ENCODE results near the gene CLBA1.
A peak's percentile ranks its signal among the peaks of the same experiment; 100 is the strongest.
"Not testable (repeated sequence)": the region's sequence is repeated elsewhere in the genome, so short reads cannot be mapped to it uniquely, and the experiment has no call there.

The CLBA1 gene

DNA sequence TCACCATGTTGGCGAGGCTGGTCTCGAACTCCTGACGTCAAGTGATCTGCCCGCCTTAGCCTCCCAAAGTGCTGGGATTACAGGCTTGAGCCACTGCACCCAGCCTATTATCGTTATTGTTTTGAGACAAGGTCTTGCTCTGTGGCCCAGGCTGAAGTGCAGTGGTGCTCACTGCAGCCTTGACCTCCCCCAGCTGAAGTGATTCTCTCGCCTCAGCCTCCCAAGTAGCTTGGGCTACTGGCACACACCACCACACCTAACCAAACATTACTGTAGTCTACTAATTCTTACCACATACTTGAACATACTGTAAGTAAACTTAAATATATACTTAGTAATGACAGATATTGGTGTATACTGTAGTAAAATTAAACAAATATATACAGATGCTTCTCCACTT lies 39.8 kb downstream of the CLBA1 start:
- peak overlapping the region; percentile 87 for H3K27ac Mint-ChIP-seq
- no peak for DNase-seq
- no peak overlapping the region for H3K4me3 Mint-ChIP-seq
- peaks cover 53% of the 10 kb centered on the region for H3K4me1 Mint-ChIP-seq
- ATAC-seq = no peak
- H3K36me3 Mint-ChIP-seq (ENCODE audit: low read depth) = peaks cover 4% of the 10 kb centered on the region
- H3K27me3 Mint-ChIP-seq = no peaks in the 10 kb centered on the region
- no peaks in the 10 kb centered on the region for H3K9me3 Mint-ChIP-seq

DNA sequence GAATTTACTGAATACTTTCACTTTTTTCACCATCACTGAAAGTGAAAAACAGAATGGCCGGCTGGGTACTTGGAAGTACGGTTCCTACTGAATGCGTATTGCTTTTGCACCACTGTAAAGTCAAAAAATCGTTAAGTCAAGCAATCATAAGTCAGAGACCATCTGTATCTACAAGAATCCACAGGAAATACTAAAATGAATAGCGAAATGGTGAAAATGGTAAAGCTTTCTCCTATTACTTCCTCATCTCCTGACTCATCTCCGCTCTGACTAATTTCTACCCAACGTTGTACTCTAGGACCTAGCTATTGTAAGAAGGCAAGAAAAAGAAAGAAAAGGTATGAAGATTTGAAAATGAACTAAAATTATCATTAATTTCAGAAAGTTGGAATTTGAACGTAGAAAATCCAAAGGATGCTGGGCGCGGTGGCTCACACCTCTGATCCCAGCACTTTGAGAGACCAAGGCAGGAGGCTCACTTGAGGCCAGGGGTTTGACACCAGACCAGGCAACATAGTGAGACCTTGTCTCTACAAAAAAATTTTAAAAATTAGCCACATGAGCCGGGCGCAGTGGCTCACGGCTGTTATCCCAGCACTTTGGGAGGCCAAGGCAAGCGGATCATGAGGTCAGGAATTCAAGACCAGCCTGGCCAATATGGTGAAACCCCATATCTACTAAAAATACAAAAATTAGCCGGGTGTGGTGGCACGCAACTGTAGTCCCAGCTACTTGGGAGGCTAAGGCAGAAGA lies 40.6 kb downstream of the CLBA1 start:
- Mint-ChIP-seq H3K27ac (peak overlapping the region; percentile 87), H3K4me1 (peaks cover 53% of the 10 kb centered on the region), H3K27me3 (no peaks in the 10 kb centered on the region), H3K9me3 (no peaks in the 10 kb centered on the region), H3K36me3 (ENCODE audit: low read depth) (peaks cover 4% of the 10 kb centered on the region), H3K4me3 (no peak overlapping the region)
- ATAC-seq (peak; percentile 47), DNase-seq (no peak)

DNA sequence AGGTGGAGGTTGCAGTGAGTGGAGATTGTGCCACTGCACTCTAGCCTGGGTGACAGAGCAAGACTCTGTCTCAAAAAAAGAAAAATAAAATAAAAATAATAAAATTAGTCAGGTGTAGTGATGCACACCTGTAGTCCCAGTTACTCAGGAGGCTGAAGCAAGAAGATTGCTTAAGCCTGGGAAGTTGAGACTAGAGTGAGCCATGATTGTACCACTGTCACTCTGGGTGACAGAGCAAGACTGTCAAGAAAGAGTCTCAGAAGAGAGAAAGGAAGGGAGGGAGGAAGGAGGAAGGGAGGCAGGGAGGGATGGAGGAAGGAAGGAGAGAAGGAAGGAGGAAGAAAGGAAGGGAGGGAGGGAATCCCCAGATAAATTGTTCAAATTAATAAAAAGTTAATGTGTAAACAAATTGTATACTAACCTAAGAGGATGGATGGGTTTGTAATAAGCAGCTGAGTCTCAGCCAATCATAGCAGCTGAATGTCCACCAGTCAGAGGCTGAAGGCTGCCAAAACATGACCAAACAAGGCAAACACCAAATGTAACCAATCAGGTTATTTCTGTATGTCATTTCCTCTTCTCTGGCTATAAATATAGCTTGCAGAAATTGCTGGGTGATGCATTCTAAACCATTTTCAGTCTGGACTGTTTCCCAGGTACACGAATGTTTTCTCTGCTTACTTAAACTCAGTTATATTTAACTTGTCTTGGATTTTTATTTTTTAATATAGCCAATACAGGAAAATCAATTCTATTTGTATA lies 41.4 kb downstream of the CLBA1 start:
- peaks cover 49% of the 10 kb centered on the region for H3K4me1 Mint-ChIP-seq
- H3K36me3 Mint-ChIP-seq (ENCODE audit: low read depth) = no peaks in the 10 kb centered on the region
- no peak for ATAC-seq
- DNase-seq = no peak
- H3K27me3 Mint-ChIP-seq = no peaks in the 10 kb centered on the region
- H3K9me3 Mint-ChIP-seq = no peaks in the 10 kb centered on the region
- H3K27ac Mint-ChIP-seq = peak overlapping the region; percentile 35
- H3K4me3 Mint-ChIP-seq = no peak overlapping the region

DNA sequence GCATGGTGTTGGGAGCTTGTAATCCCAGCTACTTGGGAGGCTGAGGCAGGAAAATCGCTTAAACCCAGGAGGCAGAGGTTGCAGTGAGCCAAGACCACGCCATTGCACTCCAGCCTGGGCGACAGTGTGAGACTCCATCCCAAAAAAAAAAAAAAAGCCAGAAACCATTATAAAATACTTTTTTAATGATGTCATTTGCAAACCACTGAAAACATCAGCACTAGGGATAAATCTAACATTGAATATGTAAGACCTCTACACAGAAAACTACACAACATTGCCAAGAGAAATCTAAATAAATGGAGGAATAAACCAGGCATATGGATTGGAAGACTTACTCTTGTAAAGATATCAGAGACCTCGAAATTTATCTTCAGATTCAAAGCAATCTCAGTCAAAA lies 42.1 kb downstream of the CLBA1 start:
- not testable (repeated sequence) for DNase-seq; H3K27ac Mint-ChIP-seq; H3K9me3 Mint-ChIP-seq; H3K4me3 Mint-ChIP-seq; H3K36me3 Mint-ChIP-seq (ENCODE audit: low read depth); ATAC-seq; H3K27me3 Mint-ChIP-seq
- peaks cover 49% of the 10 kb centered on the region for H3K4me1 Mint-ChIP-seq

DNA sequence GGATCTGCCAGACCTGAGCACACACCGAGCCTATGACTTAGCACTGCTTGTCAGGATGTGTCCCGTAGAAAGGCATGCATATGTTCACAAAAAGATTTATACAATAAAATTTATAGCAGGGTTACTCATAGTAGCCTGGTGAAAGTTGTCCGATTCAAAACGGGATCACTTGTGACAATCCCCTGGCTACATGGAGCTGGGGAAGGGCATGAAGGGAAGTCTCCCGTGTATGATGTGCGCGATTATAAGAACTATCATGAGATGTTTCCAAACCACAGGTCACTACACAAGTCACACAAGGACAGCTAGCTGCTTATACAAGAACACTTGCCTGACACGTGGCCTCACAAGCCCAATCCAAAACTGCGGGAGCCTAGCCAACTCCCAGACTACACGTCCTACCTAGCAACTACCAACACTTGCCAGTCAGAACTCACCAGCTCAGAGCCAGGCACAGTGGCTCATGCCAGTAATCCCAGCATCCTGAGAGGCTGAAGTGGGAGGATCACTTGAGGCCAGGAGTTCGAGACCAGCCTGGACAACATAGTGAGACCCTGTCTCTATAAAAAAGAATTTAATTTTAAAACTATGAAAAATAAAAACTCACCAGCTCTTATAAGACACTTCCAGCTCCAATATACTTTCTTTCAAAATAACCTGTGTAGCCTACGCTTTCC lies 42.8 kb downstream of the CLBA1 start:
- Mint-ChIP-seq H3K9me3 (peaks cover under 1% of the 10 kb centered on the region), H3K4me1 (peaks cover 48% of the 10 kb centered on the region), H3K36me3 (ENCODE audit: low read depth) (no peaks in the 10 kb centered on the region), H3K27ac (no peak overlapping the region), H3K27me3 (no peaks in the 10 kb centered on the region), H3K4me3 (no peak overlapping the region)
- ATAC-seq = no peak
- DNase-seq = no peak

DNA sequence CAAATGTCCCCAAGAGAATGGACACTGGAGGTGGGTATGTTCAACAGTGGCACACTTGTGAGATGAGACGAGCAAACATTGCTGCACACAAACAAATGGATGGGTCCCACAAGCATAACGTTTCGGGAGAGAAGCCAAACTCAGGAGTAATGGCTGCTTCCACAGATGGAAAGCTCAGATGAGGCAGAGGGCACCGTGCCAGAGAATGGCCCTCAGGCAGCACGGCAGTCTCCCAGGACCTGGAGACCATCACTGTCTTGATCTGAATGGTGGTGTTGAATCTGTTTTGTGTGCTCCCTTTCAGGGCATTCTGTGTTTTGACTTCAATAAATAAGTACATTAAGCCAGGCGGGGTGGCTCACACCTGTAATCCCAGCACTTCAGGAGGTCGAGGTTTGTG lies 43.8 kb downstream of the CLBA1 start:
- Mint-ChIP-seq H3K4me3 (no peak overlapping the region), H3K27ac (no peak overlapping the region), H3K9me3 (peaks cover 4% of the 10 kb centered on the region), H3K27me3 (no peaks in the 10 kb centered on the region), H3K4me1 (peaks cover 44% of the 10 kb centered on the region), H3K36me3 (ENCODE audit: low read depth) (no peaks in the 10 kb centered on the region)
- ATAC-seq (no peak), DNase-seq (no peak)

DNA sequence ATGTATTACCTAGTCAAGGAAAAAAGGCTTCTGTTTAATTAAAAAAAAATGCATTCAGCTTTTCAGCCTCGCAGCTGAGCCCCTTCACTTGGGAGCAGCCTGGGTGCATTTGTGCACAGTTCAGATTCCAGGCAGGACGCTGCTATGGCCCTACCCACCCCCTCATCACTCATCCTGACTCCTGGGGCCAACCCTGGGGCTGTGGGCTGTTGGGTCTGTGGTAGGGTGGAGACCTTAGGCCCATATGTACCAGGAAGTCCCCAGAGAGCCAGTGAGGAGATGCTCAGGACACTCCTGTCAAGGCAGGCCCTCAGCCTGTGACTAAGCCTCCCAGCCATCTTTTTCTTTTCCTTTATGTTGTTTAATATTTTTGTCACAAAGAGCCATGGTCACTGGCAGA lies 44.6 kb downstream of the CLBA1 start:
- Mint-ChIP-seq H3K4me1 (peaks cover 37% of the 10 kb centered on the region), H3K27me3 (no peaks in the 10 kb centered on the region), H3K4me3 (no peak overlapping the region), H3K36me3 (ENCODE audit: low read depth) (no peaks in the 10 kb centered on the region), H3K9me3 (peaks cover 4% of the 10 kb centered on the region), H3K27ac (no peak overlapping the region)
- DNase-seq (no peak), ATAC-seq (no peak)

DNA sequence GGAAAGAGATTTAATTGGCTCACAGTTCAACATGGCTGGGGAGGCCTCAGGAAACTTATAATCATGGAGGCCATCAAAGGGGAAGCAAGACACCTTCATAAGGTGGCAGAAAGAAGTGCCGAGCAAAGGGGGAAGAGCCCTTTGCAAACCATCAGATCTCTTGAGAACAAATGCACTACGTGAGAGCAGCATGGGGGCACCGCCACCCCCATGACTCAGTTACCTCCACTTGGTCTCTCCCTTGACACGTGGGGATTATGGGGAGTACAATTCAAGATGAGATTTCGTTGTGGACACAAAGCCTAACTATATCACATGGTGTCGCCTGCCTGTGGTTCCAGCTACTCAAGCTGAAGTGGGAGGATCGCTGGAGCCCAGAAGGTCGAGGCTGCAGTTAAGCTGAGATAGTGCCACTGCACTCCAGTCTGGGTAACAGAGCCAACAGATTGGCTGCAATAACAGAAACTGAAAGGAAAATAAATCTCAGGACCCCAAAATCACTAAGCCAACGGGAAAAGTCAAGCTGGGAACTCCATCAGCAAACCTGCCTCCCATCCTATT lies 45.3 kb downstream of the CLBA1 start:
- ATAC-seq (no peak), DNase-seq (no peak)
- Mint-ChIP-seq H3K27me3 (no peaks in the 10 kb centered on the region), H3K4me3 (no peak overlapping the region), H3K27ac (no peak overlapping the region), H3K4me1 (peaks cover 30% of the 10 kb centered on the region), H3K9me3 (peaks cover 4% of the 10 kb centered on the region), H3K36me3 (ENCODE audit: low read depth) (no peaks in the 10 kb centered on the region)

DNA sequence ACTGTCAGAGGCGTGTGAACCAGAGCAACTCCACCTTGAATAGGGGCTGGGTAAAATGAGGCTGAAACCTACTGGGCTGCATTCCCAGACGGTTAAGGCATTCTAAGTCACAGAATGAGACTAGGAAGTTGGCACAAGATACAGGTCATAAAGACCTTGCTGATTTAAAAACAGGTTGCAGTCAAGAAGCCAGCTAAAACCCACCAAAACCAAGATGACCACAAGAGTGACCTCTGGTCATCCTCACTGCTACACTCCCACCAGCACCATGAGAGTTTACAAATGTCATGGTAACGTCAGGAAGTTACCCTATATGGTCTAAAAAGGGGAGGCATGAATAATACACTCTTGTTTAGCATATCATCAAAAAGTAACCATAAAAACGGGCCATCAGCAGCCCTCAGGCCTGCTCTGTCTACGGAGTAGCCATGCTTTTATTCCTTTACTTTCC lies 46.9 kb downstream of the CLBA1 start:
- not testable (repeated sequence) for H3K36me3 Mint-ChIP-seq (ENCODE audit: low read depth); ATAC-seq; DNase-seq; H3K9me3 Mint-ChIP-seq; H3K27ac Mint-ChIP-seq; H3K27me3 Mint-ChIP-seq
- peak overlapping the region; percentile 72 for H3K4me3 Mint-ChIP-seq
- peaks cover 17% of the 10 kb centered on the region for H3K4me1 Mint-ChIP-seq

DNA sequence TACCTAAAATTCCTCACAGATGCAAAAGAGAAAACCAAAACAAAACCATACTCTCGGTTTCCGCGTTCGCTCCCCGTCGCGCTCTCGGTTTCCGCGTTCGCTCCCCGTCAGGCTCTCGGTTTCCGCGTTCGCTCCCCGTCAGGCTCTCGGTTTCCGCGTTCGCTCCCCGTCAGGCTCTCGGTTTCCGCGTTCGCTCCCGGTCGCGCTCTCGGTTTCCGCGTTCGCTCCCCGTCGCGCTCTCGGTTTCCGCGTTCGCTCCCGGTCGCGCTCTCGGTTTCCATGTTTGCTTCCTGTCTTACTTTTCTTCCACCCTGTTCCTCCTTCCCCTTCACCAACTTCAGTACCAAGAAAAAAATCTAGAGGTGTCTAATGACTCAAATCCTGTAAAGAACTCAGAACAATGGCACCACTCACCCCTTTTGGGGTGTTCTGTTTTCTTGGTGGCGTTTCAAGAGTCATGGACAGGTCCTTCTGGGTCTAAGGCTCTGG lies 47.9 kb downstream of the CLBA1 start:
- not testable (repeated sequence) for H3K36me3 Mint-ChIP-seq (ENCODE audit: low read depth); H3K9me3 Mint-ChIP-seq; H3K27me3 Mint-ChIP-seq; ATAC-seq; DNase-seq
- H3K4me1 Mint-ChIP-seq = peaks cover 17% of the 10 kb centered on the region
- H3K4me3 Mint-ChIP-seq = peak overlapping the region; percentile 72
- H3K27ac Mint-ChIP-seq = peak overlapping the region; percentile 59

DNA sequence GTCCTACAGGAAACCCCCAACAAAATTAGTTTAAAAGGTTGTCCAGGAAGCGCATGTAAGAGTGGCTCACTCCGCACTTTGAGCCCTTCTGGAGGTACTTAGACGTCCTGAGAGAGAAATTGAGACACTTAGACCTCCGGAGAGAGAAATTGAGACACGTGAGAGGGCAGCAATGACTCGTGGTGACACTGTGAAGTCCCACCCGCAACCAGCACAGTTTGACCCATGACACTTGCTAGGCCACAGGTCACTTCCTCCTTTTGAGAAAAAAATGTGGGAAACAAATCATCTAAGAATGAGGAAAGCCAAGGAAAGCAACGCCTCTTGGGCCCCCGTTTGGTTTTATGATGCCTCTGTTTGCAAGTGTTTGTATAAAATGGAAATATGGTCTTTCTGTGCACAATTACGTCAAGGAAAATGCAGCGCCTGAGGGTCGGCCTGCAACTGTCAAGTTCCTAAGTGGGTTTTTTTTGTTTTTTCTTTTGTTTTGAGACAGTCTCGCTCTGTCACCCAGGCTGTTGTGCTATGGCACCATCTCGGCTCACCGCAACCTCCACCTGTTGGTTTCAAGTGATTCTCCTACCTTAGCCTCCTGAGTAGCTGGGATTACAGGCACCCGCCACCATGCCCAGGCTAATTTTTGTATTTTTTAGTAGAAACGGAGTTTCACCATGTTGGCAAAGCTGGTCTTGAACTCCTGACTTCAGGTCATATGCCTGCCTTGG lies 48.9 kb downstream of the CLBA1 start:
- DNase-seq (no peak), ATAC-seq (no peak)
- peaks cover 4% of the 10 kb centered on the region for H3K9me3 Mint-ChIP-seq
- H3K27me3 Mint-ChIP-seq = no peaks in the 10 kb centered on the region
- no peak overlapping the region for H3K27ac Mint-ChIP-seq
- peak overlapping the region; percentile 72 for H3K4me3 Mint-ChIP-seq
- H3K36me3 Mint-ChIP-seq (ENCODE audit: low read depth) = no peaks in the 10 kb centered on the region
- H3K4me1 Mint-ChIP-seq = peaks cover 17% of the 10 kb centered on the region

DNA sequence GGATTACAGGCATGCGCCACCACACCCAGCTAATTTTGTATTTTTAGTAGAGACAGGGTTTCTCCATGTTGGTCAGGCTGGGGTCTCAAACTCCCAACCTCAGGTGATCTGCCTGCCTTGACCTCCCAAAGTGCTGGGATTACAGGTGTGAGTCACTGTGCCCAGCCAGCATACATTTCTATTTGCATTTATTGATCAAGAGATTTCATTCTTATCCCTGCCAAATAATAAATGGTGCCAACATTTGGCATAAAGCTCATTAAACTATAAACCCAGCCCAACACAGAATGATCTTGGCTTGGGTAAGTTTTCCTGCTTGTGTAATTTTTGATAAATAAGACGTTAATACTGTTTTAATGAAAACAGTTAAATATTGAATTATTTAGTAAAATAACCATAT lies 50.0 kb downstream of the CLBA1 start:
- H3K4me1 Mint-ChIP-seq = peaks cover 17% of the 10 kb centered on the region
- not testable (repeated sequence) for H3K9me3 Mint-ChIP-seq; H3K36me3 Mint-ChIP-seq (ENCODE audit: low read depth); H3K4me3 Mint-ChIP-seq; H3K27me3 Mint-ChIP-seq; ATAC-seq; H3K27ac Mint-ChIP-seq; DNase-seq

DNA sequence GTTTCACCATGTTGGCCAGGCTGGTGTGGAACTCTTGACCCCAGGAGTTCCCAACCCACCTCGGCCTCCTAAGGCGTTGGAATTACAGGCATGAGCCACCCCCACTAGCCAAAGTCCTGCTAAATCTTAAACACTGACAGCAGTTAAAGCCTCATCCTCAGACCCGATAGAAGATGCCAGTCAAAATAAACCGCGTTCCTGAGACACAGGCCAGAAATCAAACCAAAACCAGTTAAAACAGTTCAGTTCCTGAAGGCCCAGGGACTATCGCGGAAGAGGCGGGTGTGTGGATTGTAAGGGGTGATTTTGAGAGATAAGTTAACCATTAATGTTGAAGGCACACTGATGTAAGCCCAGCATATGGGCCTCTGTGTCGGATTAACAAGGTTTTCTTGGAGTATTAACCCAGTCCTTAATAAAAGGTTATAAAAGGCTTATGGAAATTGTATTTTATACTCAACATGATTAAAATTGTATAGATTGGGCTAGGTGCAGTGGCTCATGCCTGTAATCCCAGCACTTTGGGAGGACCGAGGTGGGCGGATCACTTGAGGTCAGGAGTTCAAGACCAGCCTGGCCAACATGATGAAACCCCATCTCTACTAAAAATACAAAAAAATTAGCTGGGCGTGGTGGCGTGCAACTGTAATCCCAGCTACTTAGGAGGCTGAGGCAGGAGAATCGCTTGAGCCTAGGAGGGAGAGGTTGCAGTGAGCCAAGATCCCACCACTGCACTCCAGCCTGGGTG lies 54.0 kb downstream of the CLBA1 start:
- DNase-seq (no peak), ATAC-seq (no peak)
- Mint-ChIP-seq H3K27ac (no peak overlapping the region), H3K4me3 (no peak overlapping the region), H3K4me1 (peaks cover 2% of the 10 kb centered on the region), H3K36me3 (ENCODE audit: low read depth) (no peaks in the 10 kb centered on the region), H3K27me3 (peaks cover 6% of the 10 kb centered on the region), H3K9me3 (no peaks in the 10 kb centered on the region)

Data from activated naive CD8-positive, alpha-beta T cell treated with anti-CD3 and anti-CD28 coated beads, Interleukin-2, amount 50 U/mL, for 24 hours (primary cell).